Ectodermal cell (in vitro differentiated cells): ENCODE data around the gene MINPP1.
"Not testable (repeated sequence)": the region's sequence is repeated elsewhere in the genome, so short reads cannot be mapped to it uniquely, and the experiment has no call there.

ENCODE experiments used
- H3K27ac ChIP-seq: 2 replicates; pipeline ENCODE4 v1.7.0; 2013; ENCODE audit warnings: mild to moderate bottlenecking, low read depth, low read length; ENCODE audit not compliant: insufficient read depth, poor library complexity, severe bottlenecking
- H3K27me3 ChIP-seq: 2 replicates; pipeline ENCODE4 v1.7.0; 2013; ENCODE audit warnings: mild to moderate bottlenecking, low read length; ENCODE audit not compliant: insufficient read depth, control insufficient read depth, poor library complexity, severe bottlenecking
- H3K36me3 ChIP-seq: one replicate; pipeline ENCODE4 v1.7.0; 2013; ENCODE audit warnings: low read length; ENCODE audit not compliant: control insufficient read depth, insufficient read depth
- H3K4me1 ChIP-seq: one replicate; pipeline ENCODE4 v1.7.0; 2013; ENCODE audit warnings: low read length; ENCODE audit not compliant: control insufficient read depth, insufficient read depth
- H3K4me3 ChIP-seq: 2 replicates; pipeline ENCODE4 v1.7.0; 2013; ENCODE audit warnings: low read depth, low read length, control low read depth; ENCODE audit not compliant: insufficient read depth
- H3K9me3 ChIP-seq: 2 replicates; pipeline ENCODE4 v1.7.0; 2013; ENCODE audit warnings: mild to moderate bottlenecking, low read length, moderate library complexity; ENCODE audit not compliant: control insufficient read depth
- WGBS, 2 experiments: methylation state at CpG; one replicate each; pipeline ENCODE4 v1.1.7; 2013; ENCODE audit warnings: missing lambda C conversion rate in 2 of 2; 5-methylcytosine and 5-hydroxymethylcytosine counted together

MINPP1 gene

DNA sequence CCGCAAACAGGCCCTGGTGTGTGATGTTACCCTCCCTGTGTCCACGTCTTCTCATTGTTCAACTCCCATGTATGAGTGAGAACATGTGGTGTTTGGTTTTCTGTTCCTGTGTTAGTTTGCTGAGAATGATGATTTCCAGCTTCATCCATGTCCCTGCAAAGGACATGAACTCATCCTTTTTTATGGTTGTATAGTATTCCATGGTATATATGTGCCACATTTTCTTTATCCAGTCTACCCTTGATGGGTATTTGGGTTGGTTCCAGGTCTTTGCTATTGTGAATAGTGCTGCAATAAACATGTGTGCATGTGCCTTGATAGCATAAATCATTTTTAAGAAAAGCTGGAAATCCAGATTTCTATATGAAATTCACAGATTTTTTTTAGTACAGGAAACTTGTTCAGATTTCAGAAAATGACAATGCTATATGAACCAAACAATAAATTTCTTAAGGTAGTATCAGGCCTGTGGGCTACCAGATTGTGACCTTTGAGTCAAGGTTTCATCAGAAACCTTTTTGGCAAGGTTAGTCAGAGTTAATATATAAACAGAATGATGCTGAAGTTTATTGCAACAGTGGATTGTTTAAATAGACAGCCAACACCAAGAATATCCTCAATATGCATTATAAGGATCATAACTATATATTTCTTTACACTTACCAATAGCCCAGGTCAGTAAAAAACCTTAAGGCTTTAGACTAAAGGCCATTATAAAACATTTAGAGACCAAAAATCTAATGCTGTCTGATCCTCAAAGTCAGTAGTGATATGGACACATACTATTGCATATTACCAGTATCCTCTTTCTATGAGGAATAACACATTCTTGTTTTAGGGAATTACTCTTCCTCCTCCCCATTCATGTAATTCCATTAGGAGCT is 86.3 kb downstream of the MINPP1 start:
- WGBS, 2 experiments = 100% methylated on average over 1 to 2 of the region's 2 CpGs
- no peaks in the 10 kb centered on the region for H3K4me1 ChIP-seq
- H3K4me3 ChIP-seq = no peak overlapping the region
- no peaks in the 10 kb centered on the region for H3K27me3 ChIP-seq
- no peaks in the 10 kb centered on the region for H3K9me3 ChIP-seq
- H3K27ac ChIP-seq = no peak overlapping the region
- no peaks in the 10 kb centered on the region for H3K36me3 ChIP-seq

DNA sequence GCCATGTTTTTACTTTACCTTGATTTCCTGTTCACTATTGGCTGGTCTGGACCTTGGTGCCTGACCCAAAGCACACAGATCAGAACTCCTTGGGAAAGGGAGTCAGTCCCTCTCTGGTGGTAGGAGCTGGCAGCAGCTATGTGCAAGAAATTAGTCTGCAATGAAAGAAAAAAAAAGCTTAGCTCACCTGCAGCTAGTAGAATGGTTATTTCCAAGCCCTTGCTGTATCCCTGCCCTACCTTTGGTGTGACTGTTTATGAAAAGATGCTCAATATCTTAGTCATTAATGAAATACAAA is 86.8 kb downstream of the MINPP1 start:
- H3K27ac ChIP-seq = no peak overlapping the region
- no peaks in the 10 kb centered on the region for H3K27me3 ChIP-seq
- no peaks in the 10 kb centered on the region for H3K4me1 ChIP-seq
- H3K36me3 ChIP-seq = no peaks in the 10 kb centered on the region
- no peaks in the 10 kb centered on the region for H3K9me3 ChIP-seq
- H3K4me3 ChIP-seq = no peak overlapping the region

DNA sequence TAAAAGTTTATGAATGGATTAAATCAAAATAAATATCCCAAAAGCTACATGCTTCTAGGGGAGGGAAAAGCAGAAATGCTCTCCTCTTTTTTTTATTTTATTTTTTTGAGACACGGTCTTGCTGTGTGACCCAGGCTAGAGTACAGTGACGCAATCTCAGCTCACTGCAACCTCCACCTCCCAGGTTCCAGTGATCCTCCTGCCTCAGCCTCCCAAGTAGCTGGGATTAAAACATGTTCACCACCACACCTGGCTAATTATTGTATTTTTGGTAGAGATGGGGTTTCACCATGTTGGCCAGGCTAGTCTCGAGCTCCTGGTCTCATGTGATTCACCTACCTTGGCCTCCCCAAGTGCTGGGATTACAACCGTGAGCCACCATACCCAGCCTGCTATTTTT is 88.2 kb downstream of the MINPP1 start:
- H3K4me3 ChIP-seq, H3K9me3 ChIP-seq, H3K36me3 ChIP-seq, H3K4me1 ChIP-seq, H3K27me3 ChIP-seq, H3K27ac ChIP-seq: not testable (repeated sequence)
- 92% methylated on average over 4 of the region's 4 CpGs for WGBS, 2 experiments

DNA sequence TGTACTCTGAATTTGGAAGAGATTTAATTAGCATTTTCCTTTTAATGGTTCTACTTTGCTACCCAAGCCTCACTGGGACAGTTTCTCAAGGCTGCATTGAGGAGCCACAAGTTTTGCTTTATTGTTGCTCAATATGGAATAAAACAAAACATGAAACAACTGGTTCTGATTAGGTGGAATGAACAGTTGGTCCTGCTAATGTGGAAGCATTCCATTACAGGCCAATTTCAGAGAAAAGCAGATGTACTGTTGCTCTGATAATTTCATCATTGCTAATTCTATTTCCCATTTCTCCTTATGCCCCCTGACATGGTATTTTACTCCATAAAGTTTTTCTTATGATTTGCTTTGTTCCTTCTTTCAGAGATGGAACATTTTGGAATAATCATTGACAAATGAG is 89.0 kb downstream of the MINPP1 start:
- Histone ChIP-seq H3K27me3 (no peaks in the 10 kb centered on the region), H3K27ac (no peak overlapping the region), H3K9me3 (no peaks in the 10 kb centered on the region), H3K4me1 (no peaks in the 10 kb centered on the region), H3K36me3 (no peaks in the 10 kb centered on the region), H3K4me3 (no peak overlapping the region)

DNA sequence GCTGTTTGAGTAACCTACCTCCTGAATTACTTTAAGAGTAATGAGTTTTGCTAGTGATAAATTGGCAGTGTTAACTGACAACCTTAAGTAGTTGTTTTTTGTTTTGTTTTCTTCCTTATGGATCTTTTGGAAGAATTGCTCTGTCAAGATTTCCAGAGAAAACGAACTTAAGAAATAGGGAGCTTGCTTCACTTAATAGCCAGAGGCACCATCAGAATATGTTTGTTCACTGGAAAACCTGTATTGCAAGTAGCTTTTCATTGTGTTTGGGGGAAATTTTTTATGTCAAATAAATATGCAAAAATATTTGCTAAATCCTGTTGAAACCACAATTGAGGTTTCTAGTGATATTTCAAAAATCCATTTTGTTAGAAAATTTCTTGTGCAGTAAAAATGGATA is 89.5 kb downstream of the MINPP1 start:
- H3K4me3 ChIP-seq = no peak overlapping the region
- no peaks in the 10 kb centered on the region for H3K9me3 ChIP-seq
- H3K36me3 ChIP-seq = no peaks in the 10 kb centered on the region
- no peaks in the 10 kb centered on the region for H3K27me3 ChIP-seq
- H3K27ac ChIP-seq = no peak overlapping the region
- WGBS, 2 experiments = 91 to 97% methylated on average over 1 of the region's 1 CpG
- no peaks in the 10 kb centered on the region for H3K4me1 ChIP-seq

DNA sequence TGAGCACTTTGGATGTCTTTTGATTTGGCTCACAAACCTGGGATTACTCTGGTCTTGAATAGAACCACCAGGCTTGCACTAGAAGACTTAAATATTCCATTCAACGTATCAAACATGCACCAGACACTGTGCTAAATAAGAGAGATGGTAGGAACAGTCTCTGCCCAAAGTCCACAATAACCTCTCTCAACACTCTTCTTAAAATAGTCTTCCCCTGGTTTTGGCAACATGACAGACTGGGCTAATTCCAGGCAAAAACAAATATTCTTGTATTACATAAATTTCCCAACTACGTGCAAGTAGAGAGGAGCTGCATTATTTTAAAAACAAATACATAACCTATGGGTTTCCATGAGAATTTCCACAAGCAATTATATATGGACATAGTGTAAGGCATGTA is 90.2 kb downstream of the MINPP1 start:
- WGBS, 2 experiments = 91 to 96% methylated on average over 1 of the region's 2 CpGs
- Histone ChIP-seq H3K4me1 (no peaks in the 10 kb centered on the region), H3K27ac (no peak overlapping the region), H3K4me3 (no peak overlapping the region), H3K36me3 (no peaks in the 10 kb centered on the region), H3K9me3 (no peaks in the 10 kb centered on the region), H3K27me3 (no peaks in the 10 kb centered on the region)

- no peaks in the 10 kb centered on the region for H3K4me1 ChIP-seq
- H3K27me3 ChIP-seq = no peaks in the 10 kb centered on the region
- no peak overlapping the region for H3K4me3 ChIP-seq
- 60% methylated on average over 1 of the region's 1 CpG; no CpG with 5 or more reads in 1 of the 2 experiments for WGBS, 2 experiments
- H3K9me3 ChIP-seq = no peaks in the 10 kb centered on the region
- no peak overlapping the region for H3K27ac ChIP-seq
- no peaks in the 10 kb centered on the region for H3K36me3 ChIP-seq
Observed at GRCh38 chr10:87596351-87596750, 91.7 kb downstream of the MINPP1 start.

GRCh38 chr10:87598700-87599099 is 94.0 kb downstream of the MINPP1 start:
- Histone ChIP-seq H3K9me3 (no peaks in the 10 kb centered on the region), H3K36me3 (no peaks in the 10 kb centered on the region), H3K27me3 (no peaks in the 10 kb centered on the region), H3K4me3 (no peak overlapping the region), H3K27ac (no peak overlapping the region), H3K4me1 (no peaks in the 10 kb centered on the region)
- 94 to 95% methylated on average over 8 of the region's 8 CpGs for WGBS, 2 experiments

- WGBS, 2 experiments = 83 to 94% methylated on average over 1 of the region's 1 CpG
- no peaks in the 10 kb centered on the region for H3K4me1 ChIP-seq
- no peaks in the 10 kb centered on the region for H3K36me3 ChIP-seq
- H3K9me3 ChIP-seq = no peaks in the 10 kb centered on the region
- no peaks in the 10 kb centered on the region for H3K27me3 ChIP-seq
- no peak overlapping the region for H3K27ac ChIP-seq
- no peak overlapping the region for H3K4me3 ChIP-seq
Observed at GRCh38 chr10:87600581-87600980, 95.9 kb downstream of the MINPP1 start.
